Muscle of leg (tissue), 9 donors: ENCODE results near the gene NTMT1. TPM values are rescaled to one million over a fixed set of nuclear protein-coding genes. Genes with fewer than 3 reads are reported as not detected.

ENCODE experiments used
- polyA plus RNA-seq, 8 donors: library from polyadenylated mRNA; unstranded; fragments of 120-200 nt; gene quantifications; one replicate each; pipeline versions ENCODE4 v1.2.1 to v1.2.3, GENCODE V29; 2013; ENCODE audit warnings: inconsistent platforms in 1 of 8, low replicate concordance in 1 of 8; ENCODE audit not compliant: insufficient read length in 8 of 8, insufficient read depth in 1 of 8
- total RNA-seq: library from RNA; stranded (reverse); fragments of 120-200 nt; gene quantifications from one replicate; pipeline ENCODE4 v1.2.4, GENCODE V29; 2013

NTMT1 gene
- total and polyA plus RNA-seq, 9 donors, result 26.9 to 41.9 (median 38.9) TPM

Other genes starting within 250 kb of the NTMT1 start
- gene C9orf50, start 5.1 kb upstream of the NTMT1 start, total RNA-seq, result not detected
- gene C9orf50, start 5.1 kb upstream of the NTMT1 start, polyA plus RNA-seq, result under 1 TPM in 4 of 8 donors, not detected in 4; 0.15 to 0.26 (median 0.19) TPM
- 7.1 TPM for gene ASB6, start 16.0 kb downstream of the NTMT1 start, total RNA-seq
- gene ASB6, start 16.0 kb downstream of the NTMT1 start, polyA plus RNA-seq, result 10 to 100 TPM; 11.3 to 13.4 (median 12.8) TPM
- 8.9 TPM for gene PRRX2, start 39.5 kb downstream of the NTMT1 start, total RNA-seq
- gene PRRX2, start 39.5 kb downstream of the NTMT1 start, polyA plus RNA-seq, result 1 to 10 TPM; 2.3 to 6.4 (median 3.9) TPM
- 7.9 TPM for gene PTGES, start 126.9 kb downstream of the NTMT1 start, total RNA-seq
- gene PTGES, start 126.9 kb downstream of the NTMT1 start, polyA plus RNA-seq, result 10 to 100 TPM in 1 of 8 donors, 1 to 10 TPM in 7; 6.7 to 10.5 (median 8.5) TPM
- 16.3 TPM for gene TOR1B, start 177.0 kb downstream of the NTMT1 start, total RNA-seq
- gene TOR1B, start 177.0 kb downstream of the NTMT1 start, polyA plus RNA-seq, result 10 to 100 TPM; 12.3 to 21.5 (median 14.9) TPM
- 14.9 TPM for gene TOR1A, start 198.0 kb downstream of the NTMT1 start, total RNA-seq
- 10 to 100 TPM; 22.2 to 31.8 (median 24.4) TPM for gene TOR1A, start 198.0 kb downstream of the NTMT1 start, polyA plus RNA-seq
- 36.2 TPM for gene C9orf78, start 209.1 kb downstream of the NTMT1 start, total RNA-seq
- 10 to 100 TPM; 46.6 to 62.3 (median 50.7) TPM for gene C9orf78, start 209.1 kb downstream of the NTMT1 start, polyA plus RNA-seq
- gene USP20, start 209.3 kb downstream of the NTMT1 start, total RNA-seq, result 6.0 TPM
- 10 to 100 TPM; 11.9 to 16.5 (median 14.0) TPM for gene USP20, start 209.3 kb downstream of the NTMT1 start, polyA plus RNA-seq